K562 (cell line): ENCODE measurements around the gene CYTH4. TPM values are rescaled to one million over a fixed set of nuclear protein-coding genes. Genes with fewer than 3 reads are reported as not detected.

Experiments used
- ARID4B ChIP-seq: sonication (generic); formaldehyde crosslinking; IDR thresholded peaks from 2 replicates; pipeline ENCODE4 v1.8.0; 2022; ENCODE audit warnings: mild to moderate bottlenecking, missing genetic modification reagents
- CHCHD3 ChIP-seq: fragments of 250-450 bp; sonication (Bioruptor Pico); IDR thresholded peaks from 2 replicates; pipeline ENCODE4 v2.1.2; 2022; ENCODE audit warnings: mild to moderate bottlenecking
- ESRRA ChIP-seq: fragments of 450-650 bp; IDR thresholded peaks from 2 replicates; pipeline ENCODE4 v1.6.1; 2014; ENCODE audit warnings: low read depth, mild to moderate bottlenecking, moderate library complexity, borderline replicate concordance
- ETV5 ChIP-seq: sonication (generic); formaldehyde crosslinking; IDR thresholded peaks from 2 replicates; pipeline ENCODE4 v1.4.0; 2020; ENCODE audit warnings: low read depth, mild to moderate bottlenecking, missing genetic modification reagents
- IRF2 ChIP-seq: sonication (generic); formaldehyde crosslinking; IDR thresholded peaks from 2 replicates; pipeline ENCODE4 v1.8.1; 2022; ENCODE audit warnings: mild to moderate bottlenecking, missing genetic modification reagents
- MECOM ChIP-seq: fragments of 250-450 bp; sonication (Bioruptor Pico); IDR thresholded peaks from 2 replicates; pipeline ENCODE4 v1.8.0; 2022; ENCODE audit warnings: inconsistent platforms
- POLR2AphosphoS2 ChIP-seq: IDR thresholded peaks from 2 replicates; pipeline ENCODE4 v1.6.1; 2012; ENCODE audit warnings: low read length, improper control_type of control experiment
- TCF7 ChIP-seq: sonication (generic); IDR thresholded peaks from 2 replicates; pipeline ENCODE4 v1.6.1; 2016; ENCODE audit warnings: antibody characterized with exemption, borderline replicate concordance
- TFE3 ChIP-seq: fragments of 450-650 bp; formaldehyde crosslinking; IDR thresholded peaks from 2 replicates; pipeline ENCODE4 v1.4.0; 2020; ENCODE audit warnings: mild to moderate bottlenecking, mixed read lengths
- THRA ChIP-seq: fragments of 450-650 bp; IDR thresholded peaks from 2 replicates; pipeline ENCODE4 v1.6.1; 2017; ENCODE audit warnings: mild to moderate bottlenecking, moderate library complexity
- VEZF1 ChIP-seq: fragments of 200-800 bp; sonication (Bioruptor generic); IDR thresholded peaks from 2 replicates; pipeline ENCODE4 v1.6.1; 2017; ENCODE audit warnings: missing genetic modification characterization, missing compliant biosample characterization
- ZNF766 ChIP-seq: fragments of 200-800 bp; sonication (Bioruptor generic); conservative IDR thresholded peaks from 2 replicates; pipeline ENCODE4 v1.6.1; 2016; ENCODE audit warnings: missing genetic modification characterization, missing compliant biosample characterization
- polyA plus RNA-seq, 8 experiments: library from polyadenylated mRNA; depleted of rRNA in 4 of 8; stranded (reverse) in 5 of 8; unstranded in 3 of 8; fragments of >200 nt; fragmentation: Nextera tagmentation in 2 of 8; fragmentation: Illumina TruSeq in 1 of 8; extraction: Ambion mirVana in 2 of 8; extraction: Trizol in 1 of 8; gene quantifications; 2 replicates each; pipeline versions ENCODE4 v1.2.1 to v1.2.3, GENCODE V29; 2011 to 2014; ENCODE audit warnings: inconsistent platforms in 1 of 8, missing spikeins in 1 of 8
- total RNA-seq, 7 experiments: library from RNA; depleted of rRNA in 6 of 7; stranded (reverse); fragments of >200 nt in 6 of 7; fragmentation: Illumina TruSeq in 2 of 7; extraction: Trizol in 2 of 7; gene quantifications; 2 replicates each; pipeline versions ENCODE4 v1.2.1 to v1.2.3, GENCODE V29; 2011 to 2021; ENCODE audit warnings: low replicate concordance in 1 of 7

CYTH4 gene
- total and polyA plus RNA-seq, 9 of the 15 experiments (the other 6 are each of a cell fraction or from before 2014, with no cell fraction given) = 0.03 to 2.0 (median 0.61) TPM; not detected in 1

- TF ChIP-seq MECOM (CRISPR knock-in tag) (no peak), POLR2AphosphoS2 (no peak), VEZF1 (CRISPR knock-in tag) (no peak), ESRRA (no peak), ETV5 (CRISPR knock-in tag) (no peak), TFE3 (CRISPR knock-in tag) (no peak), ARID4B (no peak), CHCHD3 (CRISPR knock-in tag) (no peak), IRF2 (CRISPR knock-in tag) (no peak), ZNF766 (CRISPR knock-in tag) (no peak), TCF7 (no peak), THRA (no peak)
Measured at GRCh38 chr22:37239336-37240239, 42.7 kb upstream of the CYTH4 start (continued).
